Erythroblast (primary cell): ENCODE results near the gene MRM3.
"Not testable (repeated sequence)": the region's sequence is repeated elsewhere in the genome, so short reads cannot be mapped to it uniquely, and the experiment has no call there.

Source experiments
- DNase-seq, 2 experiments: peaks; one replicate each; lab custom pipeline; 2025; lab: John Stamatoyannopoulos, UW
- GATA1 ChIP-seq: IDR thresholded peaks from 2 replicates; pipeline ENCODE4 v1.6.1; 2011; ENCODE audit warnings: low read depth, mild to moderate bottlenecking, control low read depth, low read length, moderate library complexity
- POLR2A ChIP-seq: IDR thresholded peaks from 2 replicates; pipeline ENCODE4 v1.6.1; 2011; ENCODE audit warnings: mild to moderate bottlenecking, low read length

The MRM3 gene

DNA sequence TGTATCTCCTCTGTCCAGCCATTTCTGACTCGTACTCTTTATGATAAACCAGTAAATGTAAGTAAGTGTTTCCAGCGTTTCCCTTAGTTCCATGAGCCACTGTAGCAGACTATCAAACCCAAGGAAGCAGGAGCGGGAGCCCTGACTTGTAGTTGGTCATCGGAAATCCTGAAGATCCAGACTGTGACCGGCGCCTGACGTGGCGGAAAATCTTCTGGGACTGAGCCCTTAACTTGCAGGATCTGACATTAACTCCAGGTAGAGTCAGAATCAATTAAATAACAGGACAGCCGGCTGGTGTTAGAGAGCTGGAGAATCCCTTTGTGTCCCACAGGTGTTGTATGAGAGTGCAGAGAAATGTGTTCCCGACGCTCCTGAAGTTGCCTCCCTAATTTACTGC is 4.1 kb upstream of the MRM3 start:
- no peak for DNase-seq
- TF ChIP-seq POLR2A (no peak), GATA1 (no peak)

DNA sequence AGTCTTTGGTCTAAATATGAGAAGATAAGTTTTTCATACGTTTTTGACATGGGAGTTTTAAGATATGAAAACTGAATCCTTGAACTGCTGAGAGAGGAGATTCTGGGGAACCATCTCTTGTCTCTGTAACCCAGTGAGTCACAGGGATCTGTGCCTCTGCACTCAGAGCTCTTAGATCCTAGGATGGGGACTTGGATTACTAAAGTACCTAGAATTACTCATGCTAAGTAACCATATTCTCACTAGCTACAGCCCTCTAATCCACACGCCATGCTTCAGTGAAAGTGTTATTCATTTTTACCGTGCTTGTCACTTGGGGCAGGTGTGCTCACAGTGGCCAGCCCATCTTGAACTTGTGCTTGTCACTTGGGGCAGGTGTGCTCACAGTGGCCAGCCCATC is 2.0 kb downstream of the MRM3 start:
- no peak for DNase-seq
- TF ChIP-seq POLR2A = no peak
- no peak for TF ChIP-seq GATA1

GRCh38 chr17:785901-786300 is 3.7 kb downstream of the MRM3 start:
- not testable (repeated sequence) for DNase-seq

GRCh38 chr17:787641-788221 is 5.6 kb downstream of the MRM3 start:
- DNase-seq = no peak
- TF ChIP-seq POLR2A (no peak), GATA1 (no peak)

DNA sequence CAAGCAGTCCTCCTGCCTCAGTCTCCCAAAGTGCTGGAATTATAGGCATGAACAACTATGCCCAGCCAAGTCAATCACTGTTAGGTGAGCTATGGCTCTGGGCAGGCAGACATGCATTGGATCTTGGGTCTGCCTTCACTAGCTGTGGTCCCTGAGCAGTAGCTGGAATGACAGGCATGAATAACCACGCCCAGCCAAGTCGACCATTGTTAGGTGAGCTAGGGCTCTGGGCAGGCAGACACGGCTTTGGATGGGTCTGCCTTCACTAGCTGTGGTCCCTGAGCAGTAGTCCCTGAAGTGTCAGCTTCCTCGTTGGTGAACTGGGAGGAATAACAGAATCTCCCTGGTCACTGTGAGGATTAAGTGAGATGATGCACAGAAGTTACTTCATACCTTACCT is 6.4 kb downstream of the MRM3 start:
- no peak for TF ChIP-seq GATA1
- TF ChIP-seq POLR2A = no peak

GRCh38 chr17:789160-789840 is 7.1 kb downstream of the MRM3 start:
- no peak for TF ChIP-seq POLR2A
- no peak for TF ChIP-seq GATA1
- no peak for DNase-seq

More for the DNA sequence above, 6.4 kb downstream of the MRM3 start:
- no peak for DNase-seq

GRCh38 chr17:789931-790873 is 8.0 kb downstream of the MRM3 start:
- not testable (repeated sequence) for DNase-seq

DNA sequence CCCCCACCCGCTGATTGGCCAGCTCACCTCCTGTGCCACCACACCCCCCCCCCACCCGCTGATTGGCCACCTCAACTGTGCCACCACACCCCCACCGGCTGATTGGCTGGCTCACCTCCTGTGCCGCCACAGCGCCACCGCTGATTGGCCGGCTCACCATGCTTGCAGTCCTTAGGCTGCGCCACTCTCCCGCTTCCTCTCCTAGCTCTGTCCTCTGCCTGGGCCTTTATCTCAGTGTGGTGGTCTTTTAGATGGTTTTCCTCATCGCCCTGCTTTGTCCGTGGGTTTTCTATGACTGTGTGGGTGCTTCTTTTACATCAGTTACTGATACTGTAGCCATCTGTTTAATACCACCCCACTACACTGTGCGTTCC is 8.7 kb downstream of the MRM3 start:
- peak in 1 of 2 experiments; percentile 13 for DNase-seq

- no peak for DNase-seq
- no peak for TF ChIP-seq POLR2A
- no peak for TF ChIP-seq GATA1
Observed at GRCh38 chr17:791829-792228, 9.7 kb downstream of the MRM3 start.

- TF ChIP-seq GATA1 (no peak), POLR2A (no peak)
- DNase-seq = no peak
Observed at GRCh38 chr17:792277-792676, 10.1 kb downstream of the MRM3 start.

- TF ChIP-seq GATA1 (no peak), POLR2A (no peak)
- peak; percentile 57 to 62 for DNase-seq
Observed at GRCh38 chr17:794876-795275, 12.7 kb downstream of the MRM3 start.

DNA sequence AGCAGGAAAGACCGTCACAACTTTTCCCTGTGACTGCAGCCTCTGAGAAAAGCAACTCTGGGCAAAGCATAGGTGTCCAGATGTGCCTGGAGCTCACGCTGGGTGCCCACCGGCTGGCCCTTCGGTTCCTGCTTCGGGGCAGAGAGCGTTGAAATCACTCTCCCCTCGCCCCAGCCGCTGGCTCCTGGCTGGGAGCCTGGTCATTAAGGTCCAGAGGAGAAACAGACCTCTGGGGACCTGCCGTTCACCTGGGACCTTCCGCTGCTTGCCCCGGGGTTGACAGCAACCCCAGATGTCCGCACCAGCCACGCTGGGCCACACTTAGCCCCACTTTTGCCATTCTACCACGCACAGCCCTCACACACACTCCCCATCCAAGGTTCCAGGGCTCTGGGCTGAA is 13.1 kb downstream of the MRM3 start:
- TF ChIP-seq GATA1 (no peak), POLR2A (no peak)
- DNase-seq = no peak

DNA sequence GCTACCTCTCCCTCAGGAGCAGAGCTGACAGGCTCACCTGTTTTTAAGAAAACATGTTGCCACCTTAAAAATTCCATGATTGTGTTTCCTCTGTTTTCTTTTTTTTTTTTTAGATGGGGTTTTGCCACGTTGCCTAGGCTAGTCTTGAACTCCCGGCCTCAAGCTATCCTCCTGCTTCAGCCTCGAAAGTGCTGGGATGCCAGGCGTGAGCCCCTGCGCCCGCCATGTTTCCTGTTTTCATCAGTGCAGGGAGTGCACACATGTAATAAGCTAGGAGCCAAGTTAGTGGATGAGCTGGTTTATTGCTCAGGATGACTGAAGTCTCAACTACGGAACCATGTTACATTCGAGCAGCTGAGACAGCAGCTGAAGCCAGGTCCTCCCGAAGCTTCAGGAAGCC is 13.6 kb downstream of the MRM3 start:
- TF ChIP-seq GATA1 (no peak), POLR2A (no peak)
- DNase-seq = no peak

DNA sequence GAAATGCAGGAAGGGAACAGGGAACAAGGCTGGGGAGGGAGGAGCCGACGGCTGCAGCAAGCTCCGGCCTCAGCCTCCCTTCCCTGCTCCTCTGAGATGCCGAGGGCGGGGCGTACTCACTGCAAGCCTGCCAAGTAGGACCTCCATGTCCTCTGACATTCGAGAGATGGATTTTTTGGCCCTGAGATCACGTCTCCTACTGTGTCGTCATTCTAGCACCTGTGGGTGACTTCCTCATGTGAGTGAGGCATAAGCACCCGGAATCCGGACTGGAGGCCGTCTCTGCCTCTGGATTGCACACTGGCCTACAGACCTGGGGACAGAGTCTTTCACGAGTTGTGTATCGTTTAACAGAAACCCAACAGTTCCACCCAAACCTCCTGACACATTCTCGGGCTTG is 14.5 kb downstream of the MRM3 start:
- DNase-seq = no peak
- TF ChIP-seq GATA1 (no peak), POLR2A (no peak)

DNA sequence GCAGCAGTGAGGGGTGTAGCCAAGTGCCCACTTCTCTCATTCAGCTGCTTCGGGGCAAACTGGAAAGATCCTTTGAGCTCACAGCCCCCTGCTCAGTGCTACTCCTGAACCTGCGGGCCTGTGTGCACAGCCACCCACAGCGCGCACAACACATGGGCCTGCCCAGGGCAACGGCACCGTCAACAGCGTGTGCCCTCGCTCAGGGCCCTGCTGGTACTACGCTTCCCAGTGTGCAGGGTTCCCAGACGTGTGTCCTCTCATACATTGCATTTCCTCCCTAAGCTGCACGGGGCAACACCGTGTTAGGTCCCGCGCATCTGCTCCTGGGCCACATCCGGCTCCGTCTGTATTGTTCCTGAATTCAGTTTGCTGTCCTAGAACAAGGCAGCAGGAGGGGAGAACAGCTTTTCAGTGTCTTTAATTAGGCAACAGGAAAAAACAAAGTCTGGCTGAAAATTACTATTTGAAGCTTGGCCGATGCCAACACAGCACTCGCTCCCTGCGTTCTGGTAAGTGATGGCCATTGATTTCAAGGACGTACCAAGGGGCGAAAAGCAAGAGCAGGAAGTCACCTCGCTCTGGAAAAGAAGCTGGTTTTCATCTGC is 15.2 kb downstream of the MRM3 start:
- no peak for TF ChIP-seq GATA1
- TF ChIP-seq POLR2A = no peak

More for the DNA sequence above, 15.2 kb downstream of the MRM3 start:
- no peak for DNase-seq
